ENCODE data around the gene NUDT19.
"Not testable (repeated sequence)": the region's sequence is repeated elsewhere in the genome, so short reads cannot be mapped to it uniquely, and the experiment has no call there.

NUDT19 gene

DNA sequence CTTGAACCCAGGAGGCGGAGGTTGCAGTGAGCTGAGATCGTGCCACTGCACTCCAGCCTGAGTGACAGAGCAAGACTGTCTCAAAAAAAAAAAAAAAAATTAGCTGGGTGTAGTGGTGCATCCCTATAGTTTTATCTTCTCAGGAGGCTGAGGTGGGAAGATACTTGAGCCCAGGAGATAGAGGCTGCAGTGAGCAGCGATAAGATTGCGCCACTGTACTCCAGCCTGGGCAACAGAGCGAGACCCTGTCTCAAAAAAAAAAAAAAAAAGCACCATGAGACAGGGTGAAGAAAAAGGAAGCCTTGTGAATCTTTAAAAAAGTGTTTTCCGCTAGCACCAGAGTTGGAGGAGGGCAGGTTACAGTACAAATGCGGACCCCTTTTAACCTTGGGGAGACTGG is 24.6 kb downstream of the NUDT19 start:
- not testable (repeated sequence) for DNase-seq (ENCODE audit: low read depth in 2 of 2)

DNA sequence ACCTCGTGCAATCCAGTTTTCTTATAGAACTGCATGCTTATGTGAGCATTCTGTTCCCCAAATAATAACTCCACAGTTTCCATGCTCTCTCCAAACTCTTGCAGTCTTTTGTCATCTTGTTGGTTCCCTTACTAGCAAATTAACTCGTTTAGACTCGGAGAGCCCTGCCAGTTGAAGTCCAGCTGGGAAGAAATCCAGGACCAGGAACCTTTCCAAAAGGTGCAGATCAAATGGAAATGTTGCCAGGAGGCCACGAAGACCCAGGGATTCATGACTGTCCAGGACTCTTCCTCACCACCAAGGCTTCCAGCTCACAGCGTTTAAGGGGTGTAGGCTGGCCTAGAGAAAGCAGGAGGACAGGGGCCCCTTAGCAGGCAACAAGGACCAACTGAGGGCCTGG is 25.9 kb downstream of the NUDT19 start:
- DNase-seq (ENCODE audit: low read depth in 2 of 2): no peak

DNA sequence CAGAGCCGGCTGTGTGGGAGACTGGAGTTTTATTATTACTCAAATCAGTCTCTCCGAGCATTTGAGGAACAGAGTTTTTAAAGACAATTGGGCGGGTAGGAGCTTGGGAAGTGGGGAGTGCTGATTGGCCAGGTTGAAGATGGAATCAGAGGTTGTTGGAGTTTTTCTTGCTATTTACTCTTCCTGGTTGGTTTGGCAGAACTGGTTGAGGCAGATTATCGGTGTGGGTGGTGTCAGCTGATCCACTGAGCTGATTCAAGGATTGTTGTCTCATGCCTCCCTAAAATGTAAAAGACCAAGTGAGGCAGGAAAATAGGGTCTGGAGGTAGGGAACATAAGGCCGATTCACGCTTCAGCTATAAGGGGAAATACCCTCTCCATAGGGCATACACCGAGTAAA is 26.7 kb downstream of the NUDT19 start:
- DNase-seq (ENCODE audit: low read depth in 2 of 2): no peak

DNA sequence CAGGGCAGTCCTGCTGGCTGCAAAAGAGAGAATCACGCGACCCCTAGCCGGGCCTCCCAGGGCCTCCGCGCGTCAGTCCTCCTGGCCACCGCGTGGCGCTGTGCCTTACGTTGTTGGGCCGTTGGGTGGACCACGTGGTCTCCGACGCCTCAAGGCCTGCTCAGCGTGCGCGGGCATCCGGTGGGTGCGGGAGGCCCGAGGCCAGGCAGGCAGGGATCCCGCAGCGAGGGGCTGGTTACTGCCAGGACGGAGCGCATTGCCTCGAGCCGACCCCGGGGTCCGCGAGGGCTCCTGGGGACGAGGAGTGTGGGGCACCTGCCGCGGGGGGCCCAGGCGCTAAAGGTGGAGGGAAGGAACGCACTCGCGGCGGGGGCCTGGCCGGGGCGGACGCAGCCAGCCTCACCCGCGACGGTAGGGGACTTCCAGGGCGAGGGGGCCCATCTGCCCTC is 28.0 kb downstream of the NUDT19 start, which contains the start of gene TDRD12:
TDRD12 (plus strand) TSS at position 157 of the 449 bp plus-strand sequence. CDS start 306 bp downstream, outside the sequence.
- no peak for DNase-seq (ENCODE audit: low read depth in 2 of 2)

DNA sequence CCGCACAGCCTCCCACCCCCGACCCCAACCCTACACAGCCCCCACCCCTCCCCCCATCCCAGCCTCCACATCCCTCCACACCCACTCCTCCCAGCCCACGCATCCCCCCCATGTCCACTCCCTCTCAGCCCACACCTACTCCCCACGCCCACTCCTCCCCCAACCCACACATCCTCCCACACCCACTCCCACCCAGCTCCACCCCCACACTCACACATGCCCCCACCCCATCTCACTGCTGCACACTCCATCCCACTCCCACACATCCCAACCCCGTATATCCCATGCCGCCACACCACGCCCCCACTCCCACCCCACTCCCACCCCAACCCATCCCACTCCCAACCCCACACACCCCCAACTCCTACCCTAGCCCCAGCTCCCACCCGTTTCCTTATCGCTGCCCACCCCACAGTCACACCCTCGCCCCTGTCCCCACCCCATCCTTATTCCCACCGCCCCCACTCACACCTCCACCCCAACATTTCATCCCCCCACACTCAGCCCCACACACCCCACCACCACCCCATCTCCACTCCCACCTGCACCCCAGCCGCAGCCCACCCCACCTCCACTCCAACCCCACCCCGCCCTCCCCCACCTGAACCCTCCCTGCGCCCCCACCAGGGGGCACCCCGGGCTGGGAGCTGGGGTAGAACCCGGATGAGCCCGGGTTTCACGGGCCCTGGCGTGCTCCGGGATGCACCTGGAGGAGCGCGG is 28.8 kb downstream of the NUDT19 start:
- no peak for DNase-seq (ENCODE audit: low read depth in 2 of 2)

DNA sequence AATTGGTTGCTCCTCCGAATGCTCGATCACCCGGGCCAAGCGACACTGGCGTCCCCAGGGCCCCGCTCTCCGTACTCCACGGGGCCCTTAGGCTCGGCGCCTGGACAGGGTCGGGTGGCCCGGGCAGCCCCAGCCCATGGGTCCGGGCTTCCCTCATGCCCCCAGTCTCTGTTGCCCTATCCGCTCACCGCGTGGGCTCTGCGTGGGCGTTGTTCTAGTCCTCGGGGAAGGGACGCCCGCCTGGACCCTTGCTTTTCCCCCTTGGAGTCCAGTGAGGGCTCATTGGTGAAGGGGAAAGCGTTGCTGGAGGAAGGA is 29.3 kb downstream of the NUDT19 start:
- no peak for DNase-seq (ENCODE audit: low read depth in 2 of 2)

DNA sequence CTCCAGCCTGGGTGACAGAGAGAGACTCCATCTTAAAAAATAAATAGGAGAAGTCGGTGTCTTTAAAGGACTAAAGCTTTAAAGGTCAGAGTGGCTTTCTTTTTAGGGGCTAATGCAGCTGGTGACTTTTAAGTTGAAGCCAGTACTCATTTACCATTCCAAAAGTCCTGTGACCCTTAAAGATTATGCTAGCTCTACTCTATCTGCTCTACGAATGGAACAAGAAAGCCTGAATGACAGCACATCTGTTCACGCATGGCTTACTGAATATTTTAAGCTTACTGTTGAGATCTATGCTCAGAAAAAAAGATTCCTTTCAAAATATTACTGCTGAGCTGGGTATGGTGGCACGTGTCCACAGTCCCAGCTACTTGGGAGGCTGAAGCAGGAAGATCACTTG is 44.3 kb downstream of the NUDT19 start:
- no peak for DNase-seq (ENCODE audit: low read depth in 2 of 2)

DNA sequence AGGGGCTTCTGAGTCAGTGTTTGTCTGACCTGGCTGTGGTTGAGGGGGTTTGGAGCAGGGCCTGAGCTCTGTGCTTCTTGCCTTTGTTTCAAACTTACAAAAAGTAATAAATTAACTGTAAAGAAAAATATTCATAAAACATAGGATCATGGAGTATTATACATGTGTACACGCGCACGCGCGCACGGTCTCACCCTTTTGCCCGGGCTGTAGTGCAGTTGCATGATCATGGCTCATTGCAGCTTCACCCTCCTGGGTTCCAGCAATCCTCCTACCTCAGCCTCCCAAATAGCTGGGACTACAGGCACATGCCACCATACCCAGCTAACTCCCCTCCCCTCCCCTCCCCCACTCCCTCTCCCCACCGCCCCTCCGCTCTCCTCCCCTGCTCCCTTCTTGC is 51.4 kb downstream of the NUDT19 start:
- no peak for DNase-seq (ENCODE audit: low read depth in 2 of 2)

DNA sequence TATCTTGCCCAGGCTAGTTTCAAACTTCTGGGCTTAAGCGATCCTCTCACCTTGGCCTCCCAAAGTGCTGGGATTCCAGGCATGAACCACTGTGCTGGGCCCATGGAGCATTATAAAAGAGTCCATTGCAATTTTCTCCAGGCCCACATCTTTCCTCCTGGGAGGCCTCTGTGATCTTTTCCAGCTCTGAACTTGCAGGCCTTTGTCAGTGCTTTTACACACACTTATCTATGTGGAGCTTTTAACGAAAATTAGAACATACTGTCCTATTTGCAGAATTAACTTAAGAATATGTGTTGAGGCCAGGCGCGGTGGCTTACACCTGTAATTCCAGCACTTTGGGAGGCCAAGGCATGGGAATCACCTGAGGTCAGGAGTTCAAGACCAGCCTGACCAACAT is 51.8 kb downstream of the NUDT19 start:
- no peak for DNase-seq (ENCODE audit: low read depth in 2 of 2)

DNA sequence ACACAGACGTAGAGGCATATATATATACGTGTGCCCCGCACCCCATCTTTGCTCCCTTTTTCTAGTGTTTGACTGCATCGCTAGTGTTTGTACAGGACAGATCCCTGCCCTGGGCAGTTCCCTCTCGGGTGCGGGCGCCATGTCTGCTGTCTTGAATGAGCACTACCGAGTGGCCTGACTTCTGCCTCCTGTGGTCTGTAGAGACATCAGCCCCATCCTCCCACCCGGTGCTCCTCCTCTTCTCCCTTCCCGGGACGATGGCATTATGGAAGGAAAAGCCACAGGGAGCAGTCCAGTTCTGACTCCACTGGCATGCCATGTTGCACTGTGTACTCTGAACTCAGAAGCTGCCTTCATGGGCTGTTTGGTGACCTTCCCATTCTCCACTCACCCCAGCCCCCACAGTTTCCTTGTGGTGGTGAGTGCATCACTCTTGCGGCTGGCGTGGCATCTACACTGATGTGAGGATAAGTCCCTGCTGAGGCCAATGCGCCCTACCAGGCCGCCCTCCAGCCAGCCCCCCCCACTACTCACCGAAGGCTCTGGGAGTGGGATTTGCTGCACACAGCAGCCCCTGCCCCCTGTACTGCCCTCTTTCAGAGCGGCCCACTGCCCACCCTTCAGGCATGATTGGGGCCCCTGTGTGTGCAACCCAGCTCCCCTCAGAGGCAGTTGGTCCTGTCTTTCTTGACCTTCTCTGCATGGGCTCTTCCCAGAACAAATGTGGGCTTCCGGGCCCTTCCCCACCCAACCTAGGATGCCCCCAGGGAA is 53.1 kb downstream of the NUDT19 start:
- DNase-seq (ENCODE audit: low read depth in 2 of 2): no peak

DNA sequence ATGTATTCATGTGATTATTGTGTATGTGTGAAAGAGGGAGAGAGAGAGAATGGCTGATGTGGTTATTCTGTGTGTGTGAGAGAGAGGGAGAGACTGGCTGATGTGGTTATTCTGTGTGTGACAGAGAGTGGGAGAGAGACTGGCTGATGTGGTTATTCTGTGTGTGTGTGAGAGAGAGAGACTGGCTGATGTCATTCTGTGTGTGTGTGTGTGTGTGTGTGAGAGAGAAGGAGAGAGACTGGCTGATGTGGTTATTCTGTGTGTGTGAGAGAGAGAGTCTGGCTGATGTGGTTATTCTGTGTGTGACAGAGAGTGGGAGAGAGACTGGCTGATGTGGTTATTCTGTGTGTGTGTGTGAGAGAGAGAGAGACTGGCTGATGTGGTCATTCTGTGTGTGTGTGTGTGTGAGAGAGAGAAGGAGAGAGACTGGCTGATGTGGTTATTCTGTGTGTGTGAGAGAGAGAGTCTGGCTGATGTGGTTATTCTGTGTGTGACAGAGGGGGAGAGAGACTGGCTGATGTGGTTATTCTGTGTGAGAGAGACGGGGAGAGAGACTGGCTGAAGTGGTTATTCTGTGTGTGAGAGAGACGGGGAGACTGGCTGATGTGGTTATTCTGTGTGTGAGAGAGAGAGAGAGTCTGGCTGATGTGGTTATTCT is 54.1 kb downstream of the NUDT19 start:
- not testable (repeated sequence) for DNase-seq (ENCODE audit: low read depth in 2 of 2)

DNA sequence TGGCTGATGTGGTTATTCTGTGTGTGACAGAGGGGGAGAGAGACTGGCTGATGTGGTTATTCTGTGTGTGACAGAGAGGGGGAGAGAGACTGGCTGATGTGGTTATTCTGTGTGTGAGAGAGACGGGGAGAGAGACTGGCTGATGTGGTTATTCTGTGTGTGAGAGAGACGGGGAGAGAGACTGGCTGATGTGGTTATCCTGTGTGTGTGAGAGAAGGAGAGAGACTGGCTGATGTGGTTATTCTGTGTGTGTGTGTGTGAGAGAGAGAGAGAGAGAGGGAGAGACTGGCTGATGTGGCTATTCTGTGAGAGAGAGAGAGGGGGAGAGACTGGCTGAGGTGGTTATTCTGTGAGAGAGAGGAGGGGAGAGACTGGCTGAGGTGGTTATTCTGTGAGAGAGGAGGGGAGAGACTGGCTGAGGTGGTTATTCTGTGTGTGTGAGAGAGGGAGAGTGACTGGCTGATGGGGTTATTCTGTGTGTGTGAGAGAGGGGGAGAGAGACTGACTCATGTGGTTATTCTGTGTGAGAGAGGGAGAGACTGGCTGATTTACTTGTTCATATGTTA is 55.1 kb downstream of the NUDT19 start:
- not testable (repeated sequence) for DNase-seq (ENCODE audit: low read depth in 2 of 2)

DNA sequence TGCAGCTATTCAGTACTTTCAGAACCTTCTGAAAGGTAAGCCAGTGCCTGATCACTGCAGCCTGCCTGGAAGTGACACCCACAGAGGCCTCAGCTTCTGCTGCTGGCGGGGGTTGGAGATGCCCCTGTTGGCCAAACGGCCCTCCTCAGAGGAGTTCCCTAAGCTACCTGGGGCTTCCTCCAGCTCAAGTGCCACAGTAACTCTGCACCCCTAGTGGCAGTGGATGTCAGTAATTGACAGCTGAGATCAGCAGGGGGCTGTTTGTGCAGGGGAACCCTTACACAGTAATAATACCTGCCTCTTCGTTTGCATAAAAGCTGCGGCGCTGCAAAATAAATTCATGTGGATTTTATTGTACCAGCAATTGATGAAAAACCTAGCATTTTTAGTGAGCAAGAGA is 56.9 kb downstream of the NUDT19 start:
- no peak for DNase-seq (ENCODE audit: low read depth in 2 of 2)

DNA sequence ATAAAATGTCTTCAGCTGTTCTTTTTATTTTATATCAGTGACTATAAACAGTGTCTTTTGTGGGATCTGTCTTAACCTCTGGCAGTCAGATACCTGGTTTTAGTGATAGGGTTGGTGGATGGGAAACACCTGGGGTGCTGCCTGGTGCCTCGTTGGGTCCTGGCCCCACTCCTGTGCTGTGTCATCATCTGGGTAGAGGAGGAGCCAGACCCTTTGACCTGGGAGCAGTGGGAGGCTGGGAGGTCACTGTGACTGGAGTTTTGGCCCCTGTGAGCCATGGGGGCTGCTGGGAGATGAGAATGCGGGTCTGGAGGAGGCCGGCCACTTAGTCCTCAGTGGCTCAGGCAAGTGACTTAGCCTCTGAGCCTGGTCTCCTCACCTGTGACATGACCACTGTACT is 57.3 kb downstream of the NUDT19 start:
- no peak for DNase-seq (ENCODE audit: low read depth in 2 of 2)

DNA sequence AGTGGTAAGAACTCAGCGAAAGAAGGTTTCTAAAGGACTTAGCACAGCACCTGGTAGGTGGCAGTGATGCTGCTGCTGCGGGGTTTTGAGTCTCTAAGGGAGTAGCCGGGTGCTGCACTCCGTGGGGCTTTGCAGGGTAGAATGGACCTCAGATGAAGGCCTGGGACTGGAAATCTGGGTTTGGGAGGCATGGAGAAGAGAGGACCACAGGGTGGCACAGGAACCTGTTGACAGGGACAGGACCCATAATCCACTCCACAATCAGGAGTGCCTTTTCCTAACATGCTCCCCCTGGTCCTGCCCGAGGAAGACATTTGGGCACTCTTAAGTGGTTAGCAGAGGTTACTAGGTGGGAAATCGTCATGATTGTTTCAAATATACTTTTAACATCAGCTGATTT is 57.7 kb downstream of the NUDT19 start:
- no peak for DNase-seq (ENCODE audit: low read depth in 2 of 2)

DNA sequence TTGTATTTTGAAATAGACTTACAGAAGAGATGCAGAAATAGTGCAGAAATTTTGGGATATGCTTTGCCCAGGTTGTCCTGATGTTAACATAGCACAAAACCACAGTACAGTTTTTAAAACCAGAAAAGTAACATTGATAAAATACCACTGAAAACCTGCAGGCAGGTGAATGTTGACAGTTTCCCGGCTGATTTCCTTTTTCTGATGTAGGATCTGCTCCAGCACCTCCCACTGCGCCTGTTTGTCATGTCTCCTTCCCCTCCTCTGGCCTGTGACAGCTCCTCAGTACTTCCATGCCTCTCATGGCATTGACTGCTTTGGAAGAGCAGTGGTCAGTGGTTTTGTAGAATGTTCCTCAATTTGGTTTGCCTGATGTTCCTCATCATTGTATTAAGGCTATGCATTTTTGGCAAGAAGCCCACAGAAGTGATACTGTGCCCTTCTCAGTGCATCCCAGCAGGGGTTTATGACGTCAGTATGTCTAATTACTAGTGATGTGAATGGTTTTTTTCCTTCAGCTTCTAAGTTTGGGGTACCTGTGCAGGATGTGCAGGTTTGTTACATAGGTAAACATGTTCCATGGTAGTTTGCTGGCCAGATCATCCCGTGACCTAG is 58.9 kb downstream of the NUDT19 start:
- DNase-seq (ENCODE audit: low read depth in 2 of 2): no peak

DNA sequence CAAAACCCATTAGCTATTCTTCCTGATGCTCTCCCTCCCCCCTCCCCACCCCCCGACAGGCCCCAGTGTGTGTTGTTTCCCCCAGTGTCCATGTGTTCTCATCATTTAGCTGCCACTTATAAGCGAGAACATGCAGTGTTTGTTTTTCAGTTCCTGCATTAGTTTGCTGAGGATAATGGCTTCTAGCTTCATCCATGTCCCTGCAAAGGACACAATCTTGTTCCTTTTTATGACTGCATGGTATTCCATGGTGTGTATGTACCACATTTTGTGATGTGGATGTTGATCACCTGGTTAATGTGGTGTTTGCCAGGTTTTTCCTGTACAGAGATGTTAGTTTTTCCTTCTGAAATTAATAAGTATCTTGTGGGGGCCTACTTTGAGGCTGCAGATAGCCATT is 59.4 kb downstream of the NUDT19 start:
- no peak for DNase-seq (ENCODE audit: low read depth in 2 of 2)

DNA sequence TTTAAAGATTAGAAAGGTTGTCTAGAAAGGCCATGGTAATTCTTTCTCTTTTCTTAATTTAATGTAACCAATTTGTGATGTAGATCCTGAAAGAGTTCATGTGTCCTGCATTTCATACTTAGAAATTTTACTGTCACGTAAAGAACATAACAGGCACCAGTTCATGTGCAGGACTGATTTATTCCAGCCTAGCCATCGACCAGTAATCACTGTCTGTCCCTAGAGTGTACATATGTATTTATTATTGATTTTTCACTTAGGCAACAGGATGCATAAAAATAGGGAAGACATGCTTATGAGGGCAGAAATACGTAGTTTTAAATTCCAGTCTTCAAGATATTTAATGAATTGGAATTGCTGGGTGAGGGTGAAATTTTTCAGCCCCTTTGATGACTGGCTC is 65.6 kb downstream of the NUDT19 start:
- DNase-seq (ENCODE audit: low read depth in 2 of 2): no peak
